Muscle layer of colon (tissue), 2 donors: ENCODE data around the gene CAPS.

Source experiments
- H3K27ac ChIP-seq: one replicate; pipeline ENCODE4 v1.7.0; 2013; ENCODE audit warnings: low read depth, mild to moderate bottlenecking, low read length, moderate library complexity
- H3K27me3 ChIP-seq, 2 donors: one replicate each; pipeline ENCODE4 v1.7.0; 2013; ENCODE audit warnings: low read length in 2 of 2, mild to moderate bottlenecking in 2 of 2; ENCODE audit not compliant: insufficient read depth in 2 of 2, control insufficient read depth in 1 of 2
- H3K36me3 ChIP-seq: one replicate; pipeline ENCODE4 v1.7.0; 2013; ENCODE audit warnings: mild to moderate bottlenecking, low read length; ENCODE audit not compliant: insufficient read depth
- H3K4me1 ChIP-seq: one replicate; pipeline ENCODE4 v1.7.0; 2013; ENCODE audit warnings: mild to moderate bottlenecking, low read length; ENCODE audit not compliant: insufficient read depth
- H3K4me3 ChIP-seq, 2 donors: one replicate each; pipeline ENCODE4 v1.7.0; 2013; ENCODE audit warnings: low read length in 2 of 2, low read depth in 1 of 2, mild to moderate bottlenecking in 1 of 2, moderate library complexity in 1 of 2
- H3K9ac ChIP-seq: one replicate; pipeline ENCODE4 v1.7.0; 2013; ENCODE audit warnings: low read length
- H3K9me3 ChIP-seq: one replicate; pipeline ENCODE4 v1.7.0; 2013; ENCODE audit warnings: mild to moderate bottlenecking, low read length
- donor health status: abdominal sarcoma.
- donor health status: Adenocarcinoma of cecum.

Gene CAPS

DNA sequence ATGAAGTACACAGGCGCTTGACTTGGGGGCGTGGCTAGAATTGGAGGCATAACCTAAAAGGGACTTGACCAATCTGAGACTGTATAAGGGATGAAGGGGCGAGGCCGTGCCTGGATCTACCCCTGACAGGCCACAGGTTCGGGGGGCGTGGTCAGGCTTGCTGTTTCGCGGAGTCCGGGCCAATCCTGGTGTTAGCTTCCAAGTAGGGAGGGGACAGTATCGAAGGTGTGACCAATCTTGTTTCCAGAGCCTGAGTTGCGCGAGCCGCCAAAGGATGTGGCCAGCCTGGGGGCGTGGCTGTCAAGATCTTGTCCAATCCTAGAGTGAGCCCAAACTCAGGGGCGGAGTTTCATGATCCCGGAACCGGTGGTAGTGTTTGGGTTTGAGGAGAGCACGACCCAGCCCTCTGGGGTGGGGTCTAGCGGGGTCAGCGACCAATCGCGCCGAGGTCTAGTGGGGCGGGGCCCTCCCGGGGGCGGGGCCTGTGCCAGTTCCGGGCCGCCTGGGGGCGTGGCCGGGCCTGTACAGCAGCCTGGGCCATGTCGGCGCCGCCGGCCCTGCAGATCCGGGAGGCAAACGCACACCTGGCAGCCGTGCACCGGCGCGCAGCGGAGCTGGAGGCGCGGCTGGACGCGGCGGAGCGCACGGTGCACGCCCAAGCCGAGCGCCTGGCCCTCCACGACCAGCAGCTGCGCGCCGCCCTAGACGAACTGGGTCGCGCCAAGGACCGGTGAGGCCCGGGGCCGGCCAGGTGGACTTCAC is 9.5 kb upstream of the CAPS start, which contains the start of gene VMAC:
Gene VMAC, plus strand, starts transcription at position 521 of the 762 bp plus-strand sequence. Its CDS starts 19 bp downstream, at position 540.
- H3K9ac ChIP-seq: peak within 1 kb of the TSS; percentile 99
- no peaks in the 10 kb centered on the region for H3K9me3 ChIP-seq
- H3K27me3 ChIP-seq: no peaks in the 10 kb centered on the region
- H3K4me3 ChIP-seq: peak within 1 kb of the TSS; percentile 98 to 99
- peak within 1 kb of the TSS; percentile 96 for H3K27ac ChIP-seq
- peaks cover 18% of the 10 kb centered on the region for H3K4me1 ChIP-seq
- peaks cover 6% of the 10 kb centered on the region for H3K36me3 ChIP-seq

DNA sequence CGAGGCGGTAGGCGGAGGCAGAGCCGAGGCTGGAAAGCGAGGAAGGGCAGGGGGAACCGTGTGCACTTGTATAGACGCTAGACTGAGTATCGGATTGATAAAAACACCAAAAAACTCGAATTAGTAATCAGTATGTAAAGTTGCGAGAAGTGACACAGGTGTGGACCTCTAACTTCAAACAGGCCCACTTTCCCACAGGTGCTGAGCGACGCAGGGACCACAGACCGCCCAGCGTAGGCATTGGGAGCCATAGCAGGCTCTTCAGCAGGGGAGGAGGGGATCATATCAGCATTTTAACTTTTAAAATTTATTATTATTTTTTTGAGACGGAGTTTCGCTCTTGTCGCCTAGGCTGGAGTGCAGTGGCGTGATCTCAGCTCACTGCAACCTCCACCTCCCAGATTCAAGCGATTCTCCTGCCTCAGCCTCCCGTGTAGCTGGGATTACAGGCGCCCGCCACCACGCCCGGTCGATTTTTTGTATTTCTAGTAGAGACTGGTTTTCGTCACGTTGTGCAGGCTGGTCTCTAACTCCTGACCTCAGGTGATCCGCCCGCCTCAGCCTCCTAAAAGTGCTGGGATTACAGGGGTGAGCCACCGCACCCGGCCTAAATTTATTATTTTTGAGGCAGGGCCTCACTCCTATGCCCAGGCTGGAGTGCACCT is 8.8 kb upstream of the CAPS start:
- Histone ChIP-seq H3K4me1 (peaks cover 18% of the 10 kb centered on the region), H3K27ac (peak overlapping the region; percentile 90), H3K9ac (peak overlapping the region; percentile 71)

DNA sequence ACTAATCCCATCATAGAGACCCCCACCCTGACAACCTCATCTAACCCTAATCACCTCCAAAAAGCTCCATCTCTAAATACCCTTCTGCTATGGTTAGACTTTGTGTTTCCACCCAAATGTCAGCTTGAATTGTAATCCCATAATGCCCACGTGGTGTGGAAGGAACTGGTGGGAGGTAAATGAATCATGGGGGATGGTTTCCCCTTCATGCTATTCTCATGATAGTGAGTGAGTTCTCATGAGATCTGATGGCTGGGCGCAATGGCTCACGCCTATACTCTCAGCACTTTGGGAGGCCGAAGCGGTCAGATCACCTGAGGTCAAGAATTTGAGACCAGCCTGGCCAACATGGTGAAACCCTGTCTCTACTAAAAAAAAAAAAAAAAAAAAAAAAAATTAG is 6.8 kb upstream of the CAPS start:
- no peaks in the 10 kb centered on the region for H3K9me3 ChIP-seq
- H3K27me3 ChIP-seq: no peaks in the 10 kb centered on the region
- no peak overlapping the region for H3K4me3 ChIP-seq
- peaks cover 16% of the 10 kb centered on the region for H3K4me1 ChIP-seq
- peaks cover 13% of the 10 kb centered on the region for H3K36me3 ChIP-seq
- H3K27ac ChIP-seq: no peak overlapping the region
- no peak overlapping the region for H3K9ac ChIP-seq

More for the DNA sequence above, 8.8 kb upstream of the CAPS start:
- H3K27me3 ChIP-seq: no peaks in the 10 kb centered on the region
- H3K9me3 ChIP-seq: no peaks in the 10 kb centered on the region
- peak overlapping the region; percentile 70 to 80 for H3K4me3 ChIP-seq
- peaks cover 13% of the 10 kb centered on the region for H3K36me3 ChIP-seq

DNA sequence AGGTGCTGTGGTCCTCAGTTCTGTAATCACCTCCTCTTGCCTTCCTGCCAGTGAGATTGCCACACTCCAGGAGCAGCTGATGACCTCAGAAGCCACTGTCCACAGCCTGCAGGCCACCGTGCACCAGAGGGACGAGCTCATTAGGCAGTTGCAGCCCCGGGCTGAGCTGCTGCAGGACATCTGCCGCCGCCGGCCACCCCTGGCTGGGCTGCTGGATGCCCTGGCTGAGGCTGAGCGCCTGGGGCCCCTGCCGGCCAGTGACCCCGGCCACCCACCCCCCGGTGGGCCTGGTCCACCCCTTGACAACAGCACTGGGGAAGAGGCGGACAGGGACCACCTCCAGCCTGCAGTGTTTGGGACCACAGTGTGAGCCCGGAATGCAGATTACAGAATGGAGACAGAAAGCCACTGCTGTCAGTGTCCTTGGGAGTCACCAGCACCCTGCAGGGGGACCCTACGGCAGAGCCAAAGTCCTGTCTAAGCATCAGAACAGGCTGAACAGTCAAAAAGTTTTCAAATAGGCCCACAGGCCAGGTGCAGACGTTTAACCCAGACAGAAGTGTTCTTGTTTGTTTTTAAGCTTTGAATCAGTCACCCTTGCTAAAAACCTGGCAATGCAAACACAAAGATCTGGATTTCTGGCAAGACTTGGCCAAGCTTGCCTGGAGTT is 5.1 kb upstream of the CAPS start:
- Histone ChIP-seq H3K9ac (no peak overlapping the region), H3K27ac (no peak overlapping the region), H3K27me3 (no peaks in the 10 kb centered on the region), H3K4me3 (no peak overlapping the region), H3K9me3 (no peaks in the 10 kb centered on the region), H3K4me1 (peaks cover 9% of the 10 kb centered on the region), H3K36me3 (peaks cover 13% of the 10 kb centered on the region)

DNA sequence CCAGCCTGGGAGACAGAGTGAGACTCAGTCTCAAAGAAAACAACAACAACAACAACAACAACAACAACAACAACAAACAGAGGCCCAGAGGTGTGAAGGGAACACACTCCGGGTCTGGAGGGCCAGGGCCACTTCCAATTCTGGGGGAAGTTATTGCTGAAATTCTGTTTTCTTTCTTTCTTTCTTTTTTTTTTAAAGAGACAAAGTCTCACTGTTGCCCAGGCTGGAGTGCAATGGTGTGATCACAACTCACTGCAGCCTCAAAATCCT is 3.5 kb upstream of the CAPS start:
- Histone ChIP-seq H3K4me3 (no peak overlapping the region), H3K27ac (no peak overlapping the region), H3K9ac (no peak overlapping the region), H3K9me3 (no peaks in the 10 kb centered on the region), H3K36me3 (peaks cover 18% of the 10 kb centered on the region), H3K4me1 (peaks cover 14% of the 10 kb centered on the region), H3K27me3 (no peaks in the 10 kb centered on the region)

DNA sequence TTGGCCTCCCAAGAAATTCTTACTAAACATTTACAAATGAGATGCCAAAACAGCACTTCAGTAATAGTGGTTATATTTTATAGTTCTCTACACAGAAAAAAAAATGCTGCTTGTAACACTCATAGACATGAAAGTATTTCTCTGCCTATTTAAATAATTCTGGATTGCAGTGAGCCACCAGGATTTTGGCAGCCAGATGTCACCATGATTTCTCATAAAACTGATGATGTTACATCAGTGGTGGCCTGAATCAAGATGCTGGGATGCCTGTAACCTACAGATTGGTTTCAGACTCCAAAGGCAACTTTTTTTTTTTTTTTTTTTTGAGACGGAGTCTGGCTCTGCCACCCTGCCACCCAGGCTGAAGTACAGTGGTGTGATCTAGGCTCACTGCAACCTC is 2.7 kb upstream of the CAPS start:
- H3K4me1 ChIP-seq: peaks cover 12% of the 10 kb centered on the region
- no peak overlapping the region for H3K27ac ChIP-seq
- no peaks in the 10 kb centered on the region for H3K9me3 ChIP-seq

DNA sequence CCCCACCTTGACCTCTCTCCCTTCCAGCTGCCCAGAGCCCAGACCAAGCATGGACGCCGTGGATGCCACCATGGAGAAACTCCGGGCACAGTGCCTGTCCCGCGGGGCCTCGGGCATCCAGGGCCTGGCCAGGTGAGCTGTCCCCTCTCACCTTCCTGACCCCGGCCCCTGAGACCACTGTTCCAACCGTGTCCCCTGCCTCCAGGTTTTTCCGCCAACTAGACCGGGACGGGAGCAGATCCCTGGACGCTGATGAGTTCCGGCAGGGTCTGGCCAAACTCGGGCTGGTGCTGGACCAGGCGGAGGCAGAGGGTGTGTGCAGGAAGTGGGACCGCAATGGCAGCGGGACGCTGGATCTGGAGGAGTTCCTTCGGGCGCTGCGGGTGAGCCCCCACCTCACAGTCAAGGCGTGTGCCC is 312 bp downstream of the CAPS start:
- Histone ChIP-seq H3K4me1 (peaks cover 12% of the 10 kb centered on the region), H3K36me3 (peaks cover 48% of the 10 kb centered on the region), H3K27me3 (no peaks in the 10 kb centered on the region), H3K9ac (no peak overlapping the region), H3K4me3 (no peak overlapping the region), H3K27ac (peak overlapping the region; percentile 46), H3K9me3 (no peaks in the 10 kb centered on the region)

More for the DNA sequence above, 2.7 kb upstream of the CAPS start:
- Histone ChIP-seq H3K9ac (no peak overlapping the region), H3K36me3 (peaks cover 26% of the 10 kb centered on the region), H3K27me3 (no peaks in the 10 kb centered on the region), H3K4me3 (no peak overlapping the region)

DNA sequence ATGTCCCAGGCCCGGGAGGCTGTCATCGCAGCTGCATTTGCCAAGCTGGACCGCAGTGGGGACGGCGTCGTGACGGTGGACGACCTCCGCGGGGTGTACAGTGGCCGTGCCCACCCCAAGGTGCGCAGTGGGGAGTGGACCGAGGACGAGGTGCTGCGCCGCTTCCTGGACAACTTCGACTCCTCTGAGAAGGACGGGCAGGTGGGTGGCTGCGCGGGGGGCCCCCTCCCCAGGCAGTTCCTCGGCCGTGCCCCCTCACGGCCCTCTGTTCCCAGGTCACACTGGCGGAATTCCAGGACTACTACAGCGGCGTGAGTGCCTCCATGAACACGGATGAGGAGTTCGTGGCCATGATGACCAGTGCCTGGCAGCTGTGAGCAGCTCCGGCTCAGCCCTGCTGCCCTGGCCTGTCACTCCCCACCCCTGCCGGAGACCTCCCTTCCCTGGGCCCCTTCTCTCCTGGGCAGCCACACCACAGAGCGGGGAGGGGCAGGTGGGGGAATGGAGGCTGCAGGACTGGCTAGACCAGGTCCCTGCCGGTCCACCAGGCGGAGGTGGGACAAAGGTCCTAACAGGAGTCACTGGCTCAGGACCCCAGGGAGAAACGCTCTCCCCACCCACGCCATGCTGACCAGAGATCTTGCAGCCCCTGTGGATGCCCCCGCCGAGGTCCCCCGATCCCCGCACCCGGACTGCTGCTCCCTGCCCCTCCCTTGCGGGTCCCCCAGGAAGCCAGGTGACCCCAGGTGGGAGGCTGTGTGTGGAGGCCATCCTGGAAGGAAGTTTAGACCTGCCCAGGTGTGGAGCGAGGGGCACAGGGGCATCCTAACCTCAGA is 1.1 kb downstream of the CAPS start:
- H3K9me3 ChIP-seq: no peaks in the 10 kb centered on the region
- no peak overlapping the region for H3K9ac ChIP-seq
- peaks cover 49% of the 10 kb centered on the region for H3K36me3 ChIP-seq
- H3K4me1 ChIP-seq: peaks cover 12% of the 10 kb centered on the region
- H3K27ac ChIP-seq: peak overlapping the region; percentile 46
- H3K27me3 ChIP-seq: no peaks in the 10 kb centered on the region
- no peak overlapping the region for H3K4me3 ChIP-seq

DNA sequence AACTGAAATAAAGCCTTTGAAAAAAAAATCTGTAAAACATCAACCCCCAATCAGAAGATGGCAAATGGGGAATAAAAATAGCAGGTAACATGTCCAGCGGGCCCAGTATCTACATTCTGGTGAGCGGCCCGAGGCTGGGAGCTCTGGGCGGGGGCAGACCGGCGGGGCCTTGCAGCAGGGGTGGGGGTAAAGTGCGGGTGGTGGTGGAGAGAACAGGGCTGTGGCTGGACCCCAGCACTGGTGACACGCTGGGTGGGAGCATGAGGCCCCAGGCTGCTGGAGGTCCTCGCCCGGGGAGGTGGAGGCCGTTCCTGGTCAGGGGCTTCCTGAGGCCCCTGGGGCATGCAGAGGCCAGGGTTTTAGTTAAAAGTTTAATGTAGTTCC is 1.7 kb downstream of the CAPS start:
- Histone ChIP-seq H3K4me3 (no peak overlapping the region), H3K4me1 (peaks cover 12% of the 10 kb centered on the region), H3K9ac (no peak overlapping the region), H3K27ac (no peak overlapping the region), H3K9me3 (no peaks in the 10 kb centered on the region), H3K36me3 (peaks cover 50% of the 10 kb centered on the region), H3K27me3 (no peaks in the 10 kb centered on the region)

DNA sequence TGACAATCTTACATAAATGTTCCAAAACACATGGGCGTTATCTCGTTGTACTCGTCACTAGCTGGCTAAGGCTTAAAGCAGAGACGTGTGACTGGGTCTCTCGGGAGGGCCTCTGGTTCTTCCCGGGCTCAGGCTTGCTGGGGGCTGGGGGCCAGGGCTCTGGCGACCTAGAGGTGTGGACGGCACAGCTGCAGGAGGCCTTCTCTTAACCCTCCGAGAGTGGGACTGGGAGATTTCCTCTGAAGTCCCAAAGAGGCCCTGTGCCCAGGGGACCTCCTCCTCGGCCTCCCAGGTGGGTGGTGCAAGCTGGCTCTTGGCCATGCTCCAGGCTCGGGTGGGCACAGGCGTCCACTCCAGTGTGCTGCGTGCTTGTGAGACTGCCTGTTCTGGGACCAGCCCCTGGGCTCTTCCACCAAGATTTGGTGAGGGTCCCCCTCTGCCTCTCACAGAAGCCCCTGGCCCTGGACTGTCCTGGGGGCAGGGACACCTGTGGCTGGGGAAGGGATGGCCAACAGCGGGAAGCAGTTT is 2.2 kb downstream of the CAPS start:
- Histone ChIP-seq H3K9ac (no peak overlapping the region), H3K27me3 (no peaks in the 10 kb centered on the region), H3K36me3 (peaks cover 52% of the 10 kb centered on the region), H3K27ac (no peak overlapping the region), H3K9me3 (no peaks in the 10 kb centered on the region), H3K4me1 (peaks cover 12% of the 10 kb centered on the region), H3K4me3 (no peak overlapping the region)
